NCI-H226 (cell line): ENCODE data around the gene TAC4.

ENCODE experiments used
- DNase-seq: peaks from one replicate; pipeline ENCODE4 v3.0.0-alpha.2; 2015

TAC4 gene

GRCh38 chr17:49872754-49873377 lies 25.0 kb upstream of the TAC4 start:
- no peak for DNase-seq

- DNase-seq: no peak
These were observed 23.3 kb upstream of the TAC4 start for GRCh38 chr17:49871211-49871610.

GRCh38 chr17:49870298-49870697 lies 22.4 kb upstream of the TAC4 start:
- DNase-seq: no peak

GRCh38 chr17:49869038-49869374 lies 21.1 kb upstream of the TAC4 start:
- DNase-seq: no peak

GRCh38 chr17:49866882-49867413 lies 19.1 kb upstream of the TAC4 start:
- DNase-seq: no peak

- DNase-seq: no peak
These were observed 18.1 kb upstream of the TAC4 start for GRCh38 chr17:49866019-49866380.

GRCh38 chr17:49862781-49863331 lies 15.0 kb upstream of the TAC4 start:
- no peak for DNase-seq

GRCh38 chr17:49861150-49861884 lies 13.4 kb upstream of the TAC4 start:
- DNase-seq: peak; percentile 33

- DNase-seq: no peak
These were observed 12.4 kb upstream of the TAC4 start for GRCh38 chr17:49859991-49860953.

GRCh38 chr17:49858796-49859195 lies 10.9 kb upstream of the TAC4 start:
- DNase-seq: no peak

GRCh38 chr17:49854126-49854525 lies 6.3 kb upstream of the TAC4 start:
- no peak for DNase-seq

- no peak for DNase-seq
These were observed 5.7 kb upstream of the TAC4 start for GRCh38 chr17:49853470-49854015.

GRCh38 chr17:49851387-49852291 lies 3.8 kb upstream of the TAC4 start:
- peak; percentile 54 for DNase-seq

GRCh38 chr17:49850772-49851386 lies 3.0 kb upstream of the TAC4 start:
- DNase-seq: no peak

GRCh38 chr17:49850218-49850610 lies 2.3 kb upstream of the TAC4 start:
- no peak for DNase-seq

- DNase-seq: no peak
These were observed 870 bp upstream of the TAC4 start for GRCh38 chr17:49848739-49849138.

GRCh38 chr17:49846938-49847712 lies 744 bp downstream of the TAC4 start:
- no peak for DNase-seq

- no peak for DNase-seq
These were observed 2.5 kb downstream of the TAC4 start for GRCh38 chr17:49845321-49845720.

GRCh38 chr17:49843774-49844350 lies 4.0 kb downstream of the TAC4 start:
- DNase-seq: no peak

- DNase-seq: no peak
These were observed 5.0 kb downstream of the TAC4 start for GRCh38 chr17:49842846-49843245.
